Inflammatory macrophage (primary cell): ENCODE data around the gene TPST2.
"Not testable (repeated sequence)": the region's sequence is repeated elsewhere in the genome, so short reads cannot be mapped to it uniquely, and the experiment has no call there.

Experiments used
- DNase-seq, 2 donors: peaks; one replicate each; pipeline ENCODE4 v3.0.0-alpha.2; 2020 to 2022
- total RNA-seq, 18 experiments: gene quantifications; one replicate each; lab custom pipeline; 2026; ENCODE audit warnings: mixed read lengths in 6 of 18, inconsistent platforms in 2 of 18; lab: John Stamatoyannopoulos, UW

The TPST2 gene
- 17.8 to 78.2 (median 60.0) reads per million in 18 experiments for total RNA-seq

GRCh38 chr22:26589845-26590736, at the start of gene TPST2:
TPST2 (minus strand) TSS chr22:26590132; CDS start chr22:26541630, 48,502 bp downstream.
- peak; percentile 80 to 89 for DNase-seq

GRCh38 chr22:26636296-26636695, 46.4 kb upstream of the TPST2 start:
- no peak for DNase-seq

GRCh38 chr22:26635117-26635516, 45.2 kb upstream of the TPST2 start:
- no peak for DNase-seq

- no peak for DNase-seq
These were observed 44.3 kb upstream of the TPST2 start for GRCh38 chr22:26634189-26634588.

GRCh38 chr22:26632422-26633155, 42.7 kb upstream of the TPST2 start:
- no peak for DNase-seq

GRCh38 chr22:26631282-26631681, 41.4 kb upstream of the TPST2 start:
- DNase-seq: no peak

GRCh38 chr22:26629988-26630761, 40.2 kb upstream of the TPST2 start:
- no peak for DNase-seq

- no peak for DNase-seq
These were observed 34.9 kb upstream of the TPST2 start for GRCh38 chr22:26624803-26625202.

- DNase-seq: no peak
These were observed 34.1 kb upstream of the TPST2 start for GRCh38 chr22:26623984-26624383.

GRCh38 chr22:26621663-26622062, 31.7 kb upstream of the TPST2 start, which contains the start of gene CRYBA4:
CRYBA4 (plus strand) TSS chr22:26621963; CDS start chr22:26622597, 634 bp downstream.
- no peak for DNase-seq

GRCh38 chr22:26620197-26620596, 30.3 kb upstream of the TPST2 start:
- no peak for DNase-seq

GRCh38 chr22:26619510-26619909, 29.6 kb upstream of the TPST2 start:
- no peak for DNase-seq

GRCh38 chr22:26618455-26618854, 28.5 kb upstream of the TPST2 start:
- DNase-seq: no peak

- peak; percentile 34 to 49 for DNase-seq
These were observed 27.6 kb upstream of the TPST2 start, which contains the start of gene CRYBB1 for GRCh38 chr22:26617271-26618199. CRYBB1 (minus strand) TSS chr22:26618027; CDS start chr22:26616319, 1,708 bp downstream.

- DNase-seq: no peak
These were observed 26.7 kb upstream of the TPST2 start for GRCh38 chr22:26616650-26617049.

- DNase-seq: no peak
These were observed 26.0 kb upstream of the TPST2 start for GRCh38 chr22:26615830-26616435.

GRCh38 chr22:26615149-26615548, 25.2 kb upstream of the TPST2 start:
- no peak for DNase-seq

GRCh38 chr22:26614322-26614721, 24.4 kb upstream of the TPST2 start:
- DNase-seq: no peak

- DNase-seq: not testable (repeated sequence)
These were observed 23.8 kb upstream of the TPST2 start for GRCh38 chr22:26613753-26614152.

- DNase-seq: no peak
These were observed 22.7 kb upstream of the TPST2 start for GRCh38 chr22:26612652-26613051.

- no peak for DNase-seq
These were observed 21.1 kb upstream of the TPST2 start for GRCh38 chr22:26610996-26611395.
